Measurements from ENCODE around the gene ITGA5. TPM values are rescaled to one million over a fixed set of nuclear protein-coding genes. Genes with fewer than 3 reads are reported as not detected.

Gene ITGA5
- total and polyA plus RNA-seq, 9 of the 15 experiments (the other 6 are each of a cell fraction or from before 2014, with no cell fraction given), result 9.1 to 82.1 (median 47.4) TPM

GRCh38 chr12:54401119-54401518, 17.9 kb downstream of the ITGA5 start:
- FAIRE-seq, result no peak
- no peak for TF ChIP-seq NEUROD1 (IDR thresholded peaks at IDR 0.05; ENCODE audit: borderline replicate concordance, low read depth, low read length, partially characterized antibody)
- no peak for TF ChIP-seq CHD4 (IDR thresholded peaks at IDR 0.05; ENCODE audit: insufficient read depth, insufficient replicate concordance, low read depth, low read length, poor library complexity, severe bottlenecking)
- no peak for TF ChIP-seq HBP1 (CRISPR knock-in tag; IDR thresholded peaks at IDR 0.05)
- no peak for TF ChIP-seq PBX2 (CRISPR knock-in tag; IDR thresholded peaks at IDR 0.05; ENCODE audit: low read depth)
- peak; percentile 53; the same call in 1 of the 2 replicates for TF ChIP-seq PBX2 (tag; conservative IDR thresholded peaks at IDR 0.05; ENCODE audit: low read depth)
- no peak for TF ChIP-seq DACH1 (IDR thresholded peaks at IDR 0.05; ENCODE audit: partially characterized antibody)
- no peak for TF ChIP-seq RFX1 (IDR thresholded peaks at IDR 0.05)
- TF ChIP-seq PKNOX1 (IDR thresholded peaks at IDR 0.05), result peak; percentile 91
- TF ChIP-seq ZBTB33 (CRISPR knock-in tag; IDR thresholded peaks at IDR 0.05), result no peak
- TF ChIP-seq NFXL1 (CRISPR knock-in tag; IDR thresholded peaks at IDR 0.05), result no peak
- no peak for TF ChIP-seq GTF2B (IDR thresholded peaks at IDR 0.05; ENCODE audit: extremely low read depth, insufficient read length)
- no peak for TF ChIP-seq NR2C2 (CRISPR knock-in tag; IDR thresholded peaks at IDR 0.05)
- no peak for TF ChIP-seq NR2C2 (tag; IDR thresholded peaks at IDR 0.05)

More at GRCh38 chr12:54401119-54401518, 17.9 kb downstream of the ITGA5 start:
- Histone ChIP-seq H3K4me1 (replicated peaks in 1 of 2; ENCODE audit: control insufficient read depth in 2 of 2, insufficient read depth in 2 of 2, low read length in 2 of 2) (peaks cover 0 to 3% of the 10 kb centered on the region in 2 experiments; a peak in 2 of 5 replicates), H3K79me2 (ENCODE audit: control insufficient read depth, insufficient read depth, low read length) (0 out of 3 replicates have a peak, but pooled peaks cover 4% of the 10 kb centered on the region), H3K9ac (ENCODE audit: insufficient read depth in 1 of 2, low read depth in 2 of 2, low read length in 2 of 2) (no peak overlapping the region), H3K4me2 (ENCODE audit: insufficient read depth, low read length) (no peak overlapping the region), H2AFZ (ENCODE audit: low read depth, low read length) (no peak overlapping the region), H3K9me1 (ENCODE audit: control insufficient read depth, insufficient read depth, low read length) (peaks cover 8% of the 10 kb centered on the region), H4K20me1 (replicated peaks; ENCODE audit: control insufficient read depth, insufficient read depth, low read length) (peaks cover 5% of the 10 kb centered on the region), H3K36me3 (ENCODE audit: control insufficient read depth, insufficient read depth, low read length) (peaks cover 99% of the 10 kb centered on the region), H3K9me3 (replicated peaks; ENCODE audit: control insufficient read depth, insufficient read depth, low read depth, low read length) (no peaks in the 10 kb centered on the region), H3K27ac (ENCODE audit: extremely low read depth, low read depth, low read length) (no peak overlapping the region), H3K4me3 (no peak overlapping the region), H3K27me3 (ENCODE audit: control insufficient read depth in 2 of 2, insufficient read depth in 2 of 2, low read length in 2 of 2) (no peaks in the 10 kb centered on the region)
- WGBS (ENCODE audit: insufficient coverage, low coverage, missing lambda C conversion rate), result 93% methylated on average over 2 of the region's 2 CpGs
- peak; percentile 26 for ATAC-seq
- ChIA-PET POLR2A (interaction anchor here (0.6 to 3.7 kb wide), 7 partner anchors 10 to 111 kb away, joined by 3 to 36 read pairs (median 4); no protein-coding TSS in a partner anchor), CTCF (ENCODE audit: low intra/inter-chr PET ratio) (interaction anchor here (4.1 kb wide), 1 partner anchor 38 kb away, joined by 58 read pairs; no protein-coding TSS in a partner anchor)
- in situ Hi-C loops (cut with MboI) (no loop called here), intact Hi-C loops (cut with micrococcal nuclease) (no loop called here)
- no TSS peak for BruUV-seq (replicated peaks)
- no peak for DNase-seq (ENCODE audit: extremely low read depth in 1 of 4, low spot score in 3 of 4)
